GM12872 (cell line): ENCODE measurements around the gene KDSR.

Source experiments
- TF ChIP-seq, protein P1 (sequence below): IDR thresholded peaks from 3 replicates; pipeline ENCODE4 v1.5.1; 2011; ENCODE audit warnings: low read depth, mild to moderate bottlenecking, low read length, moderate library complexity; ENCODE audit not compliant: insufficient read depth

KDSR gene

DNA sequence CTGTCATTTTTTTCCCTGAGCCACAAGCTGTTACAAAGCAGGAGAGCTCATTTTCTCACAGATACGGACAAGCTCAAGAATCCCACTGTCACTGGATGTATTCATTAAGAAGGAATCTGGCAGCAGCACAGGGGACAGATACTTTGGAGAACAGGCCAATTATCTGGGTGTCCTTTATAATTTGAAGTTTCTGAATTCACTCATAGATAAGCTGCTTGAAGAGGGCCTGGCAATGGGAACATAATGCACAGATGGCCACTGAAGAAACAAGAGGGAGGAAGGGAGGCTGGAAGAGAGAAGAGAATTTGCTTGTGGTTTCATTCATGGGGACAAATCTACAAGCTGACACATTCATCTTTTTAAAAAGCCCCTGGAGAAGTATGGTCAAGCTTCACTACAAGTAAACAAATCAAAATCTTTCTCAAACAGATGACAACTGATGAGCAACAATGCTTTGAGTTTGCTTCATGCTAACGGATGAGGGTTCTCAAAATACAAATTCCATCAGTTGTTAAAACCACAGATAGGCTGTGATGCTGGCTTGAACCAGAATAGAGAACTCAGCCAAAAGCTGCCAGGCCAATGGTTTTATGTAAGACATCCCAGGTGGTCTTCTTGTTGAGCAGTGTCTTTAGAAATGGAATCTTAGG lies 59.3 kb downstream of the KDSR start:
- TF ChIP-seq, protein P1, sequence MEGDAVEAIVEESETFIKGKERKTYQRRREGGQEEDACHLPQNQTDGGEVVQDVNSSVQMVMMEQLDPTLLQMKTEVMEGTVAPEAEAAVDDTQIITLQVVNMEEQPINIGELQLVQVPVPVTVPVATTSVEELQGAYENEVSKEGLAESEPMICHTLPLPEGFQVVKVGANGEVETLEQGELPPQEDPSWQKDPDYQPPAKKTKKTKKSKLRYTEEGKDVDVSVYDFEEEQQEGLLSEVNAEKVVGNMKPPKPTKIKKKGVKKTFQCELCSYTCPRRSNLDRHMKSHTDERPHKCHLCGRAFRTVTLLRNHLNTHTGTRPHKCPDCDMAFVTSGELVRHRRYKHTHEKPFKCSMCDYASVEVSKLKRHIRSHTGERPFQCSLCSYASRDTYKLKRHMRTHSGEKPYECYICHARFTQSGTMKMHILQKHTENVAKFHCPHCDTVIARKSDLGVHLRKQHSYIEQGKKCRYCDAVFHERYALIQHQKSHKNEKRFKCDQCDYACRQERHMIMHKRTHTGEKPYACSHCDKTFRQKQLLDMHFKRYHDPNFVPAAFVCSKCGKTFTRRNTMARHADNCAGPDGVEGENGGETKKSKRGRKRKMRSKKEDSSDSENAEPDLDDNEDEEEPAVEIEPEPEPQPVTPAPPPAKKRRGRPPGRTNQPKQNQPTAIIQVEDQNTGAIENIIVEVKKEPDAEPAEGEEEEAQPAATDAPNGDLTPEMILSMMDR, result no peak

DNA sequence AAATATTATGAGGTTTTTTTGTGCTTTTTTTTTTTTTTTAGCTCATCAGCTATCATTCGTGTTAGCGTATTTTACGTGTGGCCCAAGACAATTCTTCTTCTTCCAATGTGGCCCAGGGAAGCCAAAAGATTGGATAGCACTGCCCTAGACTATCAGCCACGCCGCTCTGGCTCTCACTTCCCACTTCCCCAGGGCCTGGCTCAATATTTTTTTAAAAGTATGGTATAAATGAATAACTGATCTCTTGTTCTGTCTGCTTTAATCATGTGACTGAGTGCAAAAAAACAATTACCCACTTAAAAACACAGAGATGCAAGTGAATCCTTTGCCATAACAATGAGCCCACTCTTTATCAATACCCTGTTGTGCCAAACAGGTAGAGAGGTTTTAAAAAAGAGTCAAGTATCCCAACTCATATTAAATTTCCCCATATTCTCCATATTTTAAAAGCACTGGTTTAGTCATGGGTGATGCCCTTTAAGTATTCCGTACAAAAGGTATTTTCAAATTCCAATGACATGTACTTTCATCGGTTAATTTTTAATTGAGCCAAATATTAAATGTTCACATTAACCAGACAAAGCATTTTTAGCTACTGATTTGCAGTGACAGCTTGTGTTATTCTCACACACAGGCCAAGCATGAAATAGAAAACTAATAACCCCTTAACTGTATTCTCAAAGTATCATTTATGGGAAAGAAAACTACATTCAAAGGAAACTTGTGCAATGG lies 60.0 kb downstream of the KDSR start:
- TF ChIP-seq, protein P1, result no peak

DNA sequence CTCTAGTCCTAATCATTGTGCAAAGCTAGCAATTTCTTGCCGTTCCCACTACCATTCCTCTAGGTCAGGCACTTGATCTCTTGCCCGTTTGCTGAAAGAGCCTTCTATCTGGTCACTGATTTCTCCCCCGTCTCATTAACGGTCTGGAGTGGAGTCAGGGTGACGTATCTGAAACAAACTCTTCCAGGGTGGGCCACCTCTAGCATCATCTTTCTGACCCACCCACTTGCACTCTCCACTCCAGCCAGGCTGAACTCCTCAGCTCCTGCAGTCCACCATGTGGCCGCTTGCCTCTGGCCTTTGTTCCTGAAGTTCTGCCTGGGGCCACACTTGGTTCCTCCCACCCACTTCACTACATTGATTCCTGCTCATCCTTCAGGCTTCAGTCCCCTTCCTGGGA lies 60.8 kb downstream of the KDSR start:
- TF ChIP-seq, protein P1, result no peak

DNA sequence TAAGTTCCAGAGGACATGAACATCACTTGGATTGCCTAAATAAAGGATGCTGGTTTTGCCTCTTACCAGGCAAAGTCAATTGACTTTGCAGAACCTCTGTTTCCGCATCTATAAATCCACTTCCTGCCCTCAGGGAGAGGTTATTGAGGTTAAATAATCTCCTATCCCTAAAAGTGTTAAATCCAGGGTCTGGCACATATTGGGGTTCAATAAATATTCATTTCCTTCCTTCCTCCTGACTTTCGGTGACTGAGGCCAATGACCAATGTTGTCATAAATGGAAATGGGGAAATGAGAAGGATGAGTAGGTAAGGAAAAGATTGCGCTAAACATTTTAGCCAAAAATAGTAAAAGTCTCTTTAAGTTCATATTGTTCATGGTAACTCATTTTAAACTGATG lies 63.5 kb downstream of the KDSR start:
- TF ChIP-seq, protein P1, result no peak

DNA sequence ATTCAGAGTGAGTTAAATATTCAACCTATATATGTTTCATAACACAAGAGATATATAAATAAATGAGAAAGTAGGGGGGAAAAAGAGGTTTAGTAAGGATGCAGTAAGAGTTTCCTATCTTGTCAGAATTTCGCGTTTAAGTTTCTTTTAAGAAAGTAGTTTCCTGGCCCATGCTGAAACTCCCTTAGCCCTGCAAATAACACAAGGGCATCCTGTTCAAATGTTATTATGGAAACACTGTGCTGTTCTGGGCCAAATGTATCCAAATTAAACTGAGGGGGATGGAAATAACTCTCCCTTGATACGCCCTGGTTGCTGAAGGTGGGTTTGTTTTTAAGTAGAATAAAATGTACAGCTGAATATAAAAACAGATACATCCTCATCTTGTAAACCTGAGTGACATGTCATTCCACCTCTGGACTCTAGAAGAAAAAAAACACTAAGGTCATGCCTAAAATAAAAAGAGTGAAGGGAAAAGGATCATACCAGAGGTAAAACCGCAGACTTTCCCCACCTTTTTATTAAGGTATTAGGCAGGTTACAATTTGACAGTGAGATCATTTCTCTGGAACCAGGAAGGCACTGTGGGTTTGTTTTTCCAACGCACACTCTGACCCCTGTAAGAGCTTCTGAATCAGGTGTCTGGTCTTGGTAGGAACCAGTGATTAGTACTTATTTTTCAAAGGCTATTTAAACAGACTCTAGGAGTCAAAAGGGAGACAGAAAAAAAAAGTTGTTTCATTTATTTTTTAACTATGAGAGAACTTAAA lies 64.2 kb downstream of the KDSR start:
- TF ChIP-seq, protein P1, result 0 out of 3 replicates have a peak, but pooled peaks have one; percentile 7

DNA sequence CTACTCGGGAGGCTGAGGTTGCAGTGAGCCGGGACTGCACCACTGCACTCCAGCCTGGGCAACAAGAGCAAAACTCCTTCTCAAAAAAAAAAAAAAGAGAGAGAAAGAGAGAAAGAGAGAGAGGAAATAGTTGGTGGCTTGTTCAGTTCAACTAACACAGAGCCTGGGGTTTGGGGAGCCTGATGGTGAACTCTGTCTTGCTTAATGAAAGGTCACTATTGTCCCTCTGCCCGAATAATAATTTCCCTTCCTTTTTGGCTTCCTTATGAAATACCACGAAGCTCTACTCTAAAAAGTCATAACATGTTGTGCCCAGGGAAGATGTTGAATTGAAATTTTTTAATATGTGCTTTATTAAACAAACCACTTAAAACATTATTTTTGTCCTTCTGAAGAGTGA lies 64.8 kb downstream of the KDSR start:
- TF ChIP-seq, protein P1, result no peak

DNA sequence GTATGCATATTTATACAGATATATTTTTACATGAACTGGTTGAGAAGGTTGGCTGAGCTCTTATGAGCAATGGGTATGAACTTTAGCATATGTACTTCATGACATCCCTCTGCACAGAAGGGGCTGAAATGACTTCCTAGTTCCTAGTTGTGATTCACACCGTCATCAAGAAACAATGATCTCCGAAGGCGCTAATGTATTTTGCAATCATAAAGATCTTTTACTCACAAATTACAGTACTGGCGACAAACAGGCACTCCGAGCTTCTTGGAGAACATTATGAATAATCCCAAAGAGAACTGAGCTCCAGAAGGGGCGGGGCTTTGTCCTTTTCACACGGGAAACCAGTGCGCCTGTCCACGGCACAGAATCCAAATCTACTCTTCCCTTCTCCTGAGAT lies 65.6 kb downstream of the KDSR start:
- TF ChIP-seq, protein P1, result no peak
